Spinal cord (tissue), 10 donors: Measurements from ENCODE around the gene PCDHB13. TPM values are rescaled to one million over a fixed set of nuclear protein-coding genes. Genes with fewer than 3 reads are reported as not detected.
"Not testable (repeated sequence)": the region's sequence is repeated elsewhere in the genome, so short reads cannot be mapped to it uniquely, and the experiment has no call there.

ENCODE experiments used
- DNase-seq, 6 donors: peaks; one replicate each; pipeline versions ENCODE4 v3.0.0 to v3.0.0-alpha.2; 2013 to 2015; ENCODE audit warnings: low spot score in 6 of 6, low read depth in 4 of 6
- H3K27ac ChIP-seq: one replicate; pipeline ENCODE4 v1.5.1; 2013; ENCODE audit warnings: low read depth, low read length, control low read depth
- H3K27me3 ChIP-seq: one replicate; pipeline ENCODE4 v1.6.1; 2013; ENCODE audit warnings: low read length; ENCODE audit not compliant: control insufficient read depth, insufficient read depth
- H3K36me3 ChIP-seq: one replicate; pipeline ENCODE4 v1.6.1; 2013; ENCODE audit warnings: low read length; ENCODE audit not compliant: control insufficient read depth, insufficient read depth
- H3K4me1 ChIP-seq: one replicate; pipeline ENCODE4 v1.6.1; 2013; ENCODE audit warnings: low read length; ENCODE audit not compliant: control insufficient read depth, insufficient read depth
- H3K4me3 ChIP-seq: one replicate; pipeline ENCODE4 v1.5.1; 2013; ENCODE audit warnings: low read depth, low read length, control low read depth
- H3K9me3 ChIP-seq: one replicate; pipeline ENCODE4 v1.6.1; 2013; ENCODE audit warnings: low read length; ENCODE audit not compliant: control insufficient read depth, insufficient read depth
- WGBS: methylation state at CpG from one replicate; pipeline ENCODE4 v1.1.5; 2013; ENCODE audit warnings: missing lambda C conversion rate; ENCODE audit not compliant: insufficient coverage; 5-methylcytosine and 5-hydroxymethylcytosine counted together
- long read RNA-seq, 4 donors: transcript quantifications; one replicate each; lab custom pipeline, GENCODE V29; 2026
- polyA plus RNA-seq, 2 donors: library from polyadenylated mRNA; unstranded; fragments of 120-200 nt; gene quantifications; one replicate each; pipeline ENCODE4 v1.2.1, GENCODE V29; 2013; ENCODE audit not compliant: insufficient read length in 2 of 2
- total RNA-seq, 2 donors: library from RNA; depleted of rRNA in 1 of 2; stranded (reverse); fragments of 120-200 nt in 1 of 2; fragments of >200 nt in 1 of 2; gene quantifications; one replicate each; pipeline versions ENCODE4 v1.2.3 to v1.2.4, GENCODE V29; 2013 to 2014
- donor health status: healthy.

The PCDHB13 gene
- 1 to 10 TPM; 4.5 to 8.7 TPM for total RNA-seq
- 1 to 10 TPM; 3.8 to 5.0 TPM for polyA plus RNA-seq
- long read RNA-seq, donor 1, full-length matches to known transcripts: 3 of 3 reads
- long read RNA-seq, donor 1, partial matches to known transcripts: 0 of 3 reads
- long read RNA-seq, donor 1, other reads (novel, unspliced or antisense): 0 of 3 reads
- long read RNA-seq, donor 2, full-length matches to known transcripts: 3 of 3 reads
- long read RNA-seq, donor 2, partial matches to known transcripts: 0 of 3 reads
- long read RNA-seq, donor 2, other reads (novel, unspliced or antisense): 0 of 3 reads
- long read RNA-seq, donor 3, full-length matches to known transcripts: 1 of 1 reads
- long read RNA-seq, donor 3, partial matches to known transcripts: 0 of 1 reads
- long read RNA-seq, donor 3, other reads (novel, unspliced or antisense): 0 of 1 reads
- long read RNA-seq, donor 4, full-length matches to known transcripts: 2 of 2 reads
- long read RNA-seq, donor 4, partial matches to known transcripts: 0 of 2 reads
- long read RNA-seq, donor 4, other reads (novel, unspliced or antisense): 0 of 2 reads

- not testable (repeated sequence) for H3K27ac ChIP-seq, H3K4me1 ChIP-seq, H3K4me3 ChIP-seq, H3K27me3 ChIP-seq, H3K36me3 ChIP-seq
- H3K9me3 ChIP-seq: peaks cover 14% of the 10 kb centered on the region
- no CpG with 5 or more reads among the region's 18 CpGs for WGBS
- peak in 2 of 6 donors; percentile 23 to 64 for DNase-seq
Measured at GRCh38 chr5:141213656-141214339, at the start of gene PCDHB13. TSS of gene PCDHB13 (plus strand) at chr5:141213919. CDS start at chr5:141214124, 205 bp downstream.

- WGBS: 40% methylated on average over 7 of the region's 20 CpGs
- Histone ChIP-seq H3K4me1 (no peaks in the 10 kb centered on the region), H3K27ac (no peak within 1 kb of the TSS), H3K27me3 (peaks cover 2% of the 10 kb centered on the region), H3K9me3 (no peaks in the 10 kb centered on the region), H3K36me3 (no peaks in the 10 kb centered on the region), H3K4me3 (peak within 1 kb of the TSS; percentile 7)
- DNase-seq: peak in 2 of 6 donors; percentile 55 to 57
Measured at GRCh38 chr5:141172381-141173204, 41.1 kb upstream of the PCDHB13 start, which contains the start of gene PCDHB7. TSS of gene PCDHB7 (plus strand) at chr5:141172644. CDS start at chr5:141172836, 192 bp downstream.

GRCh38 chr5:141174291-141175104 lies 39.2 kb upstream of the PCDHB13 start:
- H3K4me3 ChIP-seq, H3K27me3 ChIP-seq, H3K4me1 ChIP-seq, H3K27ac ChIP-seq, DNase-seq, H3K9me3 ChIP-seq, H3K36me3 ChIP-seq: not testable (repeated sequence)
- WGBS: 31% methylated on average over 55 of the region's 79 CpGs

DNA sequence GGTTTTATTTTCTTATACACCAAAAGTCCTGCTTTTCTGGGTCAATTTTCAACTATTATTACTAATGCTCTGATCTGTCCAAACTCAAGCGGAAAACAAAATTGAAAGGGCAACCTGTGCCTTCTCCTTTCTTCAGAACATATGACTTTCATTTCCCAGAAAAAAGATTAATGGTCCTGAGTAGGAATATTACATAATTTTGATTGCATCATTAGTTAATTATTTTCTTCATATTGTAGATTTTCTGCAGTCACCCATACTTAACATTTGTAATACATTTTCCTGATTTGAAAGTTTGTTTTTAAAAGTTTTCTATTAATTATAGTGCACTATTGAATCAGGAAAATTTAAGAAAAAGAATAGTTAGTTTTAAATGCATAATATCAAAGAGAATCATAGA lies 37.8 kb upstream of the PCDHB13 start:
- no CpG with 5 or more reads among the region's 1 CpG for WGBS
- no peak for DNase-seq
- Histone ChIP-seq H3K27me3 (peaks cover 2% of the 10 kb centered on the region), H3K4me1 (no peaks in the 10 kb centered on the region), H3K4me3 (no peak overlapping the region), H3K36me3 (no peaks in the 10 kb centered on the region), H3K9me3 (no peaks in the 10 kb centered on the region), H3K27ac (no peak overlapping the region)

DNA sequence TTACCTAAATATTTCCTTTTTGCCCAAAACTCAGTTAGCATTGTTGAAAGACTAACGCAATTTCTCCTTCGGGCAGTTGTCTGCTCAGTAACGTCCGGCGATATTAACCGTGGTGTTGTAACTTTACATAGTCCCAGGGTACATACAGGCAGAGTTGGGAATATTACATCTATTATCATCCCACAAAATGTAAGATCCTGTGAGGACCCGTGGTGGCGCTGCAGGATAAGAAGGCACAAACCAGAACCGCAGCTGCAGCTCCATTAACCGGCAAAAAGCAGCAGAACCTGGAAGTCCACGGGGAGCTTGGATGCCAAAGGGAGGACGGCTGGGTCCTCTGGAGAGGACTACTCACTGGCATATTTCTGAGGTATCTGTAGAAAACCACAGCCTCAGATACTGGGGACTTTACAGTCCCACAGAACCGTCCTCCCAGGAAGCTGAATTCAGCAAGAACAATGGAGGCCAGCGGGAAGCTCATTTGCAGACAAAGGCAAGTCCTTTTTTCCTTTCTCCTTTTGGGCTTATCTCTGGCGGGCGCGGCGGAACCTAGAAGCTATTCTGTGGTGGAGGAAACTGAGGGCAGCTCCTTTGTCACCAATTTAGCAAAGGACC lies 36.0 kb upstream of the PCDHB13 start, which contains the start of gene PCDHB8:
PCDHB8 (plus strand) TSS at position 214 of the 615 bp plus-strand sequence; CDS start at position 459, 245 bp downstream.
- not testable (repeated sequence) for H3K4me1 ChIP-seq, H3K9me3 ChIP-seq, DNase-seq, H3K27ac ChIP-seq, H3K27me3 ChIP-seq, H3K36me3 ChIP-seq, H3K4me3 ChIP-seq
- WGBS: no CpG with 5 or more reads among the region's 18 CpGs

GRCh38 chr5:141179371-141179770 lies 34.3 kb upstream of the PCDHB13 start:
- not testable (repeated sequence) for DNase-seq

DNA sequence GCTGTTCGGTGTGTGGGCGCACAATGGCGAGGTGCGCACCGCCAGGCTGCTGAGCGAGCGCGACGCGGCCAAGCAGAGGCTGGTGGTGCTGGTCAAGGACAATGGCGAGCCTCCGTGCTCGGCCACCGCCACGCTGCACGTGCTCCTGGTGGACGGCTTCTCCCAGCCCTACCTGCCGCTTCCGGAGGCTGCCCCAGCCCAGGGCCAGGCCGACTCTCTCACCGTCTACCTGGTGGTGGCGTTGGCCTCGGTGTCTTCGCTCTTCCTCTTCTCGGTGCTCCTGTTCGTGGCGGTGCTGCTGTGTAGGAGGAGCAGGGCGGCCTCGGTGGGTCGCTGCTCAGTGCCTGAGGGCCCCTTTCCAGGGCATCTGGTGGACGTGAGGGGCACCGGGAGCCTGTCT lies 33.8 kb upstream of the PCDHB13 start:
- H3K27me3 ChIP-seq, H3K27ac ChIP-seq, H3K36me3 ChIP-seq, DNase-seq, H3K4me1 ChIP-seq, H3K9me3 ChIP-seq, H3K4me3 ChIP-seq: not testable (repeated sequence)
- WGBS: 19% methylated on average over 25 of the region's 32 CpGs

More at GRCh38 chr5:141179371-141179770, 34.3 kb upstream of the PCDHB13 start:
- H3K4me3 ChIP-seq, H3K9me3 ChIP-seq, H3K27me3 ChIP-seq, H3K4me1 ChIP-seq, H3K36me3 ChIP-seq, H3K27ac ChIP-seq: not testable (repeated sequence)
- 25% methylated on average over 13 of the region's 39 CpGs for WGBS

DNA sequence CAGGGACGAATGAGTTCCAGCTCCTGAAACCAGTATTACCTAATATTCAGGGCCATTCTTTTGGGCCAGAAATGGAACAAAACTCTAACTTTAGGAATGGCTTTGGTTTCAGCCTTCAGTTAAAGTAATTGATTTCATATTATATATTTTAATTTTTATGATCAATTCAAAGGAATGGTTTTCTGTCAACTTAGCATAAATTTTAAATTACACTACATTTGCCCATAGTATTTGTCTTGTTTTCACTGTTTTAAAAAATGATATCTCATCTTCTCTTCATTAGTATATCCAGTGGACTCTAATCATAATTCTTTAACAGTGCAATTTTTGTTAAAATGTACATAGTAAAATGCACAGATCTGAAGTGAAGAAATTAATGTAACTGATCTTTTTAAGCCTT lies 33.4 kb upstream of the PCDHB13 start:
- DNase-seq: no peak
- 60% methylated on average over 1 of the region's 1 CpG for WGBS
- Histone ChIP-seq H3K27me3 (no peaks in the 10 kb centered on the region), H3K36me3 (no peaks in the 10 kb centered on the region), H3K4me3 (no peak overlapping the region), H3K27ac (no peak overlapping the region), H3K9me3 (peaks cover 2% of the 10 kb centered on the region), H3K4me1 (no peaks in the 10 kb centered on the region)
